Stimulated activated CD8-positive, alpha-beta memory T cell treated with anti-CD3 and anti-CD28 coated beads, Interleukin-2, amount 100 ng/mL, for 1 hour (primary cell): ENCODE results near the gene EVPLL.
"Not testable (repeated sequence)": the region's sequence is repeated elsewhere in the genome, so short reads cannot be mapped to it uniquely, and the experiment has no call there.

ENCODE experiments used
- DNase-seq, 2 donors: peaks; one replicate each; pipeline ENCODE4 v3.0.0-alpha.2; 2020; ENCODE audit warnings: low read depth in 2 of 2

EVPLL gene

DNA sequence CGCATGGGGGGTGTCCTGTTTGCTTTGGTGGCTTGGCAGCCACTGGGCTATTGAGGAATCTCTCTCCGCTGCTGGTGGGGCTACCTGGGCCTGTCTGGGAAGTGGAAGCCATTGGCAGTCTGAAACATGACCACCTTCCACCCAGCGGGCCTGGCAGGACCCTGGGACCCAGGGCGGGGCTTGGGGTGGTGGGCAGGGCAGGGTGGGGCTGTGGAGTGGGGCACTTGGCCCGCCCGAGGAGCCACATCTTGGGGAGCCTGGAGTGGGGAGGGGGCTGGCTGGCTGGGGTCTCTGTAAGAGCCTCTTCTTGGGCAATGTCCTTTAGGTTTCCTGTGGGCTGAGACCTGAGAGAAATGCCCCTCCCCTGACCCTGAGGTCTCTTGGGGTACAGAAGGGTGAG lies 48.0 kb downstream of the EVPLL start:
- not testable (repeated sequence) for DNase-seq

DNA sequence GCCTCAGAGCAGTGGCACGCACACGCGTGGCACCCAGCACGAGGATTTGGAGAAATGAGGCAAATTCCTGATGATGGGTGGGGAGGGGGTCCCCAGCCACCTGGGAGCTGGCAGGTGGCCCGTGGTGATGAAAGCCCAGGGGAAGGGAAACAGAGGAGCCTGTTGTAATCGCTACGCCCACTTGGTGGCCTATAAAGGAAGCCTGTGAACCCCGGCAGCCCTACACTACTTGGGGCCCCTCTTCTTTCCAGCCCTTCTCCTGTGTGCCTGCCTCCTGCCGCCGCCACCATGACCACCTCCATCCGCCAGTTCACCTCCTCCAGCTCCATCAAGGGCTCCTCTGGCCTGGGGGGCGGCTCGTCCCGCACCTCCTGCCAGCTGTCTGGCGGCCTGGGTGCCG lies 49.1 kb downstream of the EVPLL start:
- not testable (repeated sequence) for DNase-seq

DNA sequence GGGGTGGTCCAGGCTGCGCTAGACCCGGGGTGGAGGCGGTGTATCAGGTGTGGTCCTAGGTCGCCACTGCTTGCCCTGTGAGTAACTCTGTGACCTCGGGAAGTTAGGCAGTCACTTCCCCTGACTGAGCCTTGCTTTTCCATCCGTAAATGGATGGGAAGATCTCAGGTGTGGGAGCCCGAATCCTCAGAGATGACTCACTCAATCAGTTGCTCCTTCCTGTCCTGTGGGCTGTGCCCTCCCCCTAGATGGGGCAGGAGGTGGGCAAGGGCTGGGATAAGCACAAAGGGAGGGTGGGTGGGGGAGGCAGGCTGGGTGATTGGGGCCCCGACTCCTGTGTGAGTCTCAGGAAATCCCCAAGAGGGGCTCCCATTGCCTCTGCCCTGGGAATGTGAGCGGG lies 54.6 kb downstream of the EVPLL start:
- not testable (repeated sequence) for DNase-seq
